HG03565 (cell line): ENCODE results near the gene TMED6.

Source experiments
- ATAC-seq: cut with Tn5 transposase; IDR thresholded peaks from one replicate; pipeline ENCODE4 v1.9.1; 2021; ENCODE audit warnings: mild to moderate bottlenecking, moderate library complexity; ENCODE audit not compliant: unreplicated experiment

TMED6 gene

GRCh38 chr16:69324585-69325253, 26.9 kb downstream of the TMED6 start:
- no peak for ATAC-seq

- no peak for ATAC-seq
Measured at GRCh38 chr16:69324013-69324531, 27.5 kb downstream of the TMED6 start.

- ATAC-seq: no peak
Measured at GRCh38 chr16:69323415-69323814, 28.2 kb downstream of the TMED6 start.

GRCh38 chr16:69322343-69322742, 29.2 kb downstream of the TMED6 start:
- no peak for ATAC-seq

GRCh38 chr16:69321080-69321479, 30.5 kb downstream of the TMED6 start:
- no peak for ATAC-seq

GRCh38 chr16:69320740-69321073, 30.9 kb downstream of the TMED6 start:
- no peak for ATAC-seq

- ATAC-seq: no peak
Measured at GRCh38 chr16:69319826-69320739, 31.5 kb downstream of the TMED6 start.

- ATAC-seq: no peak
Measured at GRCh38 chr16:69319381-69319780, 32.2 kb downstream of the TMED6 start.

- ATAC-seq: no peak
Measured at GRCh38 chr16:69318911-69319289, 32.7 kb downstream of the TMED6 start.

- no peak for ATAC-seq
Measured at GRCh38 chr16:69318177-69318910, 33.2 kb downstream of the TMED6 start.

GRCh38 chr16:69316595-69317034, 35.0 kb downstream of the TMED6 start:
- no peak for ATAC-seq

GRCh38 chr16:69315486-69316311, 35.9 kb downstream of the TMED6 start:
- no peak for ATAC-seq

GRCh38 chr16:69314534-69314933, 37.1 kb downstream of the TMED6 start:
- no peak for ATAC-seq

GRCh38 chr16:69313469-69313868, 38.1 kb downstream of the TMED6 start:
- no peak for ATAC-seq

GRCh38 chr16:69311533-69312387, 39.8 kb downstream of the TMED6 start:
- peak; percentile 38 for ATAC-seq

- ATAC-seq: peak; percentile 95
Measured at GRCh38 chr16:69310653-69311532, 40.7 kb downstream of the TMED6 start, which contains the start of gene VPS4A. TSS of gene VPS4A (plus strand) at chr16:69311350. CDS start at chr16:69311512, 162 bp downstream.

GRCh38 chr16:69309316-69309715, 42.3 kb downstream of the TMED6 start:
- no peak for ATAC-seq

- ATAC-seq: no peak
Measured at GRCh38 chr16:69307856-69308255, 43.7 kb downstream of the TMED6 start.
